ENCODE measurements around the gene CD34.
"Not testable (repeated sequence)": the region's sequence is repeated elsewhere in the genome, so short reads cannot be mapped to it uniquely, and the experiment has no call there.

The CD34 gene

GRCh38 chr1:207925969-207926368 is 15.0 kb upstream of the CD34 start:
- not testable (repeated sequence) for DNase-seq

DNA sequence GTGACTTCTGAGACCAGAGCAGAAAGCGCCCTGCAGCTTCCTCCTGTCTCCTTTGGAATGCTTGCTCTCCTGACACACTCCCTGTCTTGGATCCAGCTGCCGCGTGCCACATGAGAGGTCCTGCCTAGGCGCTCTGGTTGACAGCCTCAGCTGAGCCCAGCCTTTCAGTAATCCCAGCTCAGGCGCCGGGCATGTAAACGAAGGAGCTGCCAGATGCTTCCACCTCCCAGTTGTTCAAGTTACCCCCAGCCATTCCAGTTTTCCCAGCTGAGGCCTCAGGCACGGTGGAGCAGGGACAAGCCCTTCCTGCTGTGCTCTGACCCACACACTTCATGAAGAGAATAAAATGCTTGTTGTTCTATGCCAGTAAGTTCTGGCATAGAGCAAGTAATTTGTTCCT is 14.3 kb upstream of the CD34 start:
- DNase-seq, result no peak

DNA sequence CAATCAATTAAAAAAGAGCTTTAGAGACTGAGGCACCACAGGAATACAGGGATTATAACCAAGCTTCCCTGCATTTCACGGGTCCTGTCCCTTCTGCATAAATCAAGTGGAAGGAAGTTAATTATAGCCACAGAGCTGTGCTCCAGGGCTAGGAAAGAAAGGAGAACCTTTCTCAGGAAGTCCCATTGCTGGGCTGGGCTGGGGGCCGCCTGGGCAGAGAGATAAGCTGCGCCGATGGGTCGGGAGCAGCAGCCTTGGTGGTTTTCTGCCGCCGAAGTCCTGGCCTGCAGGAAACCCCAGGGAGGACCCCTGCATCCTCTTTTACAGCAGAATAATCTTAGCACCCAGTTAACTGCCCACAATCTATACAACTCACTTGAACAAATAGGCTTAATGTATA is 12.6 kb upstream of the CD34 start:
- no peak for DNase-seq

DNA sequence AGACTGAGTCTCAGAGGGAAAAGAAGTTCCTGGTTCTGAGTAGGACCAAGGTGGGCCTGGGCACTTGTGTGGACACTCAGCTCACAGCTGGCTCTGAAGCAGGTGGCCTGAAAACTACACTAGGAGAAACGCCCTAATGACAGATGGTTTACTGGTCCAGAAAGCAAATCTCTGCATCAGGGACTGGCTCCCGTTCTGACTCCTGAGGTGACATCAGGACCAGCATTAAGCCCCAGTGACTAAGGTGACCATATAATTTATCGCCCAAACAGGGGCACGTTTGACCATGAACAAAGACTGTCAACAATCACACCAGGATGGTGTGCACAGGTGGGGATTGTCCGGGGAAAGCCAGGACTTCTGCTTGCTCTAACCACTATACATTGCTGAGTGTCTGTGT is 12.2 kb upstream of the CD34 start:
- DNase-seq, result no peak

DNA sequence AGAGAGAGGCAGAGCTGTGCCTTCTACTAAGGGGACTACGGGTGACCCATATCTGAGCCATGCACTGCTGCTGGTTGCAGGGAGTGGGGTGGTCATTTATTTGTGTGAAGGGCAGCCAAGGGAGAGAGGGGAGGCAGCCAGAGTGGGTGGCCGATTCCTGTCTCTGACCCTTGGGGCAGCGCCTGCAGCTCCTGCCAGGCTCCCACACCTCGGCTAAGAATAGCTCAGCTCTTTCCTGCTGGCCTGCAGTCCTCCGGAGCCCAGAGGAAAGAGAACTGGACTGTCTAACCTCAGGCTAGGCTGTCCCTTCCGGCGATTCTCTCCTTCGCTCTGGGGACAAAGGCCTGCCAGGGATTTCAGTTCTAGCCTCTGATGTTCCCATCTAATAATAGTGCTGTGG is 11.6 kb upstream of the CD34 start:
- no peak for DNase-seq

DNA sequence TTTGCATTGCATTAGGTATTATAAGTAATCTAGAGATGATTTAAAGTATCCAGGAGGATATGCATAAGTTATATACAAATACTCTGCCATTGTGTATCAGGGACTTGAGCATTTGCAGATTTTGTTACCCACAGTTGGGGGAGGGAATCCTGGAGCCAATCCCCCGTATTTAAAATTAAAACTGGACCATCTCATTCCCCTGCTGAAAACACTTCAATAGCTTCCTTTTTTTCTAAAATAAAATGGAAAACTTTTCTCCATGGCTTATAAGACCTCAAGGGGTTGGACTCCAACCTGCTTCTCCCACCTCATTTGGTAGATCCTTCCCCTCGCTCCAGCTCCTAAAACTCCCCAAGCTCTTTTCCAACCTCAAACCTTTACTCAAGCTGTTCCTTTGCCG is 10.4 kb upstream of the CD34 start:
- no peak for DNase-seq

GRCh38 chr1:207920444-207921021 is 9.6 kb upstream of the CD34 start:
- no peak for DNase-seq

DNA sequence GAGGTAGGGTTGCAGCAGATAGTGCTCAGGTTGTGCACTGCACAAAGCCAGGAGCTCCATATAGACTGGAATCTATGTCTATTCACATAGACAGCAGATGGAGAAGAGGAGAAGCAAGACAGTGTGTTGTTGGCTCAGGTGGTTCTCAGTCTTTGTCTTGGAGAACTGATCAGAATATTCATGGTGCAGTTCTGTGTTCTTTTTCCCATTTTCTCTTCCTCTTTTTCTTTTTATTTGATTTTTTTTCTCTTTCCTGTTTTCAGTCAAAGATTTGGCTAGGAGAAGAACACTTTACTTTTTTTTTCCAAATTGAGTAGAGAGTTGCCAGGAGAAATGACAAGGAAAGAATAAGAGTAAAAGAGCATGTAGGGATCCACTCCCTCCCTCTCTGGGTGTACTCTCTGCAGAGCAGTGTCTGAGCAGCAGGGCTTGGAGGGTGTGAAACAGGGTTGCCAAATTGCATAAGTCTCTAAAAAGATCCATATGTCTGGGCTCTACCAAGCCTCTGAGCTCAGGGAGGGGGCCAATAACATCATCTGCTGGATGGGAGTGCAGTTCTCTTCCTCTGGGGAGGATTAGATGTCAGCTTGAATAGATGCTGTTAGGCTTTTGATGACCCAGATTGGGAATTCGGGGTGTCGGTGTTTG is 8.7 kb upstream of the CD34 start:
- DNase-seq, result no peak

- DNase-seq, result no peak
Observed at GRCh38 chr1:207918581-207918980, 7.7 kb upstream of the CD34 start.

GRCh38 chr1:207918011-207918410 is 7.1 kb upstream of the CD34 start:
- DNase-seq, result no peak

DNA sequence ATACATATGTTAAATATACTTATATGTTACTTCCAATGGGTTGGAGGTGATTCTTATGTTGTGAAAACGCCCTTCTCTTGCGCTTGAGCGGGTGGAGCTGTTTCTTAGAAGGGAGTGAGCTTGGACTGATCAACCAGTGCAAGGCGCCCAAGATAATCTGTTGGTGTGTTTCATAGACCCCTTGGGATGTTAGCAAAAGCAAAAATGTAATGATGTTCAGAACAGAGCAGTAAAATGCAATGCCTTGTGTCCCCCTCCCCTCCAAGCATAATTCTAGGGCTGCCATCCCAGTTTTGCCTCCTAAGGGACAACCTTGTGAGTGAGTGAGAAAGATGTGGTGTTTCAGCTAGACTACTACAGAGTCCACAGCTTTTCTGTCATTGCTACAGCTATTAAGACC is 6.2 kb upstream of the CD34 start:
- no peak for DNase-seq

GRCh38 chr1:207913951-207914350 is 3.0 kb upstream of the CD34 start:
- DNase-seq, result no peak

- no peak for DNase-seq
Observed at GRCh38 chr1:207911856-207912760, 1.2 kb upstream of the CD34 start.

GRCh38 chr1:207909687-207910086 is 1.2 kb downstream of the CD34 start:
- DNase-seq, result no peak

GRCh38 chr1:207908107-207908734 is 2.7 kb downstream of the CD34 start:
- no peak for DNase-seq

- no peak for DNase-seq
Observed at GRCh38 chr1:207904391-207904790, 6.5 kb downstream of the CD34 start.

- DNase-seq, result no peak
Observed at GRCh38 chr1:207903767-207904166, 7.2 kb downstream of the CD34 start.

DNA sequence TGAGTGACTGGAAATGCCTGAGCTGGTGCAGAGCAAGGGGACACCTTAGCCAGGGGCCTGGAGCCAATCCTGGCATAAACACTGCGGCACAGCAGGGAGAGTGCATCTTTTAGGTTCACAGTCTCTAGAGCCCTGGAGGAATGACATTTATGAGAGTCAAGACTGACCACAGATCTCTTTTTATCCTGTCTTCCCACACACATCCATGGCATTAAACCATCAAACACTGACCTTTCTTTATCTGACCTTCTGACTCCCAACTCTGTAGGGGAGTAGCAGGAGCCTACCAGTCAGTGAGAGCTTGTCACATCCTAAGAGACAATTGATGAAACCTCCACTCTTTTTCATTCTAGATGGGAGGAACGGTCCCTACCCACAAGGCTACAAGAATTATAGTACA is 7.9 kb downstream of the CD34 start:
- DNase-seq, result no peak

GRCh38 chr1:207902566-207902965 is 8.4 kb downstream of the CD34 start:
- DNase-seq, result no peak

GRCh38 chr1:207901041-207901653 is 9.8 kb downstream of the CD34 start:
- no peak for DNase-seq

DNA sequence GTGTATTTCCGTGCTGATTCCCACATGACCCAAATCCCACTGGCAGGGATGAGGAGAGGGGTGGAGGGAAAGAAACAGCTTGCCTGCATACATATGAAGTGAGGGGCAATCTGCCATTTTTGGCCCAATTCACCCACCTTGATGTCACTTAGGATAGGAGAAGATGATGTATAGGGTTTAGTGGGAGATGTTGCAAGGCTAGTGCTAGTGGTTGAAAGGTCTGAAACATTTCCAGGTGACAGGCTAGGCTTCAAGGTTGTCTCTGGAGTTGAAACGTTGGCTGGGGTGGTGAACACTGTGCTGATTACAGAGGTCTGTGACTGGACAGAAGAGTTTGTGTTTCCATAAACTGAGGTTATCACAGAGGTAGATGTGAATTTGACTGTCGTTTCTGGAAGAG is 12.1 kb downstream of the CD34 start:
- DNase-seq, result no peak

GRCh38 chr1:207898260-207898659 is 12.7 kb downstream of the CD34 start:
- no peak for DNase-seq

DNA sequence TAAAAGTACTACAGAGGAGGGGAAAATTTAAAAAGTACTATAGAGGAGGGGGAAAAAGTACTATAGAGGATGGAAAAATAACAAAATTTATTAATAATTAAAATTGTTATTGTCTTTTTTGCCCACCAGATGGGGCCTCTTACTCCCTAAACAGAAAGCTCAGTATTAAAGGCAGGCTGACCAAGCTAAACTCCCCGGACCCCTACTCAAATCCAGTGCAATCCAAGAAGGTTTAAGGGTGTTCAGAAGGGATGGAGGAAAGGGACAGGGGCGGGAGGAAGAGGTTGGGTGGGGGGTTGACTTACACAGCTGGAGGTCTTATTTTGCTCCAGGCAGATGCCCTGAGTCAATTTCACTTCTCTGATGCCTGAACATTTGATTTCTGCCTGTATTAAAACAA is 13.7 kb downstream of the CD34 start:
- peak; percentile 31 for DNase-seq
